ENCODE data around the gene TMEM225. TPM values are rescaled to one million over a fixed set of nuclear protein-coding genes. Genes with fewer than 3 reads are reported as not detected.

TMEM225 gene
- total RNA-seq, 4 donors from 2014 or later, result not detected

Other genes with a start within 250 kb of the TMEM225 start
- gene SCN3B, start 231.0 kb downstream of the TMEM225 start, total RNA-seq, result 1 to 10 TPM in 2 of 4 donors, under 1 TPM in 2; 0.42 to 3.6 (median 1.4) TPM
- gene ZNF202, start 144.0 kb downstream of the TMEM225 start, total RNA-seq, result 1 to 10 TPM; 4.4 to 8.6 (median 7.4) TPM
- not detected for gene OR6X1, start 131.2 kb downstream of the TMEM225 start, total RNA-seq
- gene OR6M1, start 79.3 kb downstream of the TMEM225 start, total RNA-seq, result not detected
- not detected for gene OR8D4, start 16.5 kb upstream of the TMEM225 start, total RNA-seq
- gene OR4D5, start 53.9 kb upstream of the TMEM225 start, total RNA-seq, result not detected
- gene OR6T1, start 58.2 kb upstream of the TMEM225 start, total RNA-seq, result not detected
- gene OR10S1, start 92.1 kb upstream of the TMEM225 start, total RNA-seq, result not detected
- gene OR10G6, start 109.5 kb upstream of the TMEM225 start, total RNA-seq, result not detected
- not detected for gene OR10G4, start 127.3 kb upstream of the TMEM225 start, total RNA-seq
- gene OR10G9, start 137.3 kb upstream of the TMEM225 start, total RNA-seq, result not detected
- gene OR10G8, start 141.1 kb upstream of the TMEM225 start, total RNA-seq, result not detected
- gene OR10G7, start 155.7 kb upstream of the TMEM225 start, total RNA-seq, result not detected
- 10 to 100 TPM; 13.3 to 22.2 (median 15.0) TPM for gene VWA5A, start 229.8 kb upstream of the TMEM225 start, total RNA-seq